ENCODE results near the gene TEX35.

Gene TEX35

GRCh38 chr1:178521241-178521640 is 8.3 kb downstream of the TEX35 start:
- no peak for DNase-seq (ENCODE audit: low read depth in 2 of 2)
- no peak overlapping the region for H3K4me3 ChIP-seq (replicated peaks in 1 of 2; ENCODE audit: low read depth in 2 of 2, low read length in 2 of 2)
- TF ChIP-seq CTCF (IDR thresholded peaks at IDR 0.05; ENCODE audit: low read depth, low read length) = no peak

- TF ChIP-seq CTCF (IDR thresholded peaks at IDR 0.05; ENCODE audit: low read depth, low read length) = no peak
These were observed 14.2 kb downstream of the TEX35 start for GRCh38 chr1:178527117-178527516.

GRCh38 chr1:178528228-178528952 is 15.5 kb downstream of the TEX35 start:
- no peak for DNase-seq (ENCODE audit: low read depth in 2 of 2)
- no peak overlapping the region for H3K4me3 ChIP-seq (replicated peaks in 1 of 2; ENCODE audit: low read depth in 2 of 2, low read length in 2 of 2)
- TF ChIP-seq CTCF (IDR thresholded peaks at IDR 0.05; ENCODE audit: low read depth, low read length) = no peak

More at GRCh38 chr1:178527117-178527516, 14.2 kb downstream of the TEX35 start:
- H3K4me3 ChIP-seq (replicated peaks in 1 of 2; ENCODE audit: low read depth in 2 of 2, low read length in 2 of 2) = no peak overlapping the region
- DNase-seq (ENCODE audit: low read depth in 2 of 2) = no peak

- DNase-seq (ENCODE audit: low read depth in 2 of 2) = no peak
- no peak overlapping the region for H3K4me3 ChIP-seq (replicated peaks in 1 of 2; ENCODE audit: low read depth in 2 of 2, low read length in 2 of 2)
- TF ChIP-seq CTCF (IDR thresholded peaks at IDR 0.05; ENCODE audit: low read depth, low read length) = no peak
These were observed 16.0 kb downstream of the TEX35 start for GRCh38 chr1:178528953-178529335.

- no peak overlapping the region for H3K4me3 ChIP-seq (replicated peaks in 1 of 2; ENCODE audit: low read depth in 2 of 2, low read length in 2 of 2)
- no peak for DNase-seq (ENCODE audit: low read depth in 2 of 2)
- TF ChIP-seq CTCF (IDR thresholded peaks at IDR 0.05; ENCODE audit: low read depth, low read length) = no peak
These were observed 16.6 kb downstream of the TEX35 start for GRCh38 chr1:178529364-178530036.

- H3K4me3 ChIP-seq (replicated peaks in 1 of 2; ENCODE audit: low read depth in 2 of 2, low read length in 2 of 2) = no peak overlapping the region
- no peak for TF ChIP-seq CTCF (IDR thresholded peaks at IDR 0.05; ENCODE audit: low read depth, low read length)
- DNase-seq (ENCODE audit: low read depth in 2 of 2) = peak; percentile 48 to 79
These were observed 17.1 kb downstream of the TEX35 start for GRCh38 chr1:178530037-178530402.

Data from cardiac fibroblast (primary cell).